Fibroblast of skin of left quadriceps (primary cell): ENCODE results near the gene ZC3H7B.
"Not testable (repeated sequence)": the region's sequence is repeated elsewhere in the genome, so short reads cannot be mapped to it uniquely, and the experiment has no call there.

Experiments
- DNase-seq, 2 experiments: peaks; one replicate each; pipeline ENCODE4 v3.0.0-alpha.2; 2013; ENCODE audit warnings: low read depth in 2 of 2

Gene ZC3H7B

DNA sequence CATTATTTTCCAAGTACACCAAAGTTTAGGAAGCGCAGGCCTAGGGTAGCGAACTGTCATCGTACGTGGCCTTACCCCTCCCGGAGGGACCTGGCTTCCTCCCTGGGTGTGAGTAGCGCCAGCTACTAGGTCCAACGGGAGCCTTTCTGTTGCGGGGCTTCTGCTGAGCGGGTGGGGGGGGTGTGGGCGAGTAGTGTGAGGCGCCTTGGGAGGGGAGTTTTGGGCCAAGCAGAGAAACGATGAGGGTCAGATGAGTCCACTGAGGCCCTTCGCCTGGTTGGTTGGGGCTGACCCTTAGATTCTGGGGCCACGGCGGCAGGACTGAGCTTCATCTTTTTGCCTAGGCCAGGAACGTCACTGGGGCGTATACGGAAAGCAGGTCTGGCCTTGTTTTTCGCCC lies 81.3 kb downstream of the ZC3H7B start:
- no peak for DNase-seq

DNA sequence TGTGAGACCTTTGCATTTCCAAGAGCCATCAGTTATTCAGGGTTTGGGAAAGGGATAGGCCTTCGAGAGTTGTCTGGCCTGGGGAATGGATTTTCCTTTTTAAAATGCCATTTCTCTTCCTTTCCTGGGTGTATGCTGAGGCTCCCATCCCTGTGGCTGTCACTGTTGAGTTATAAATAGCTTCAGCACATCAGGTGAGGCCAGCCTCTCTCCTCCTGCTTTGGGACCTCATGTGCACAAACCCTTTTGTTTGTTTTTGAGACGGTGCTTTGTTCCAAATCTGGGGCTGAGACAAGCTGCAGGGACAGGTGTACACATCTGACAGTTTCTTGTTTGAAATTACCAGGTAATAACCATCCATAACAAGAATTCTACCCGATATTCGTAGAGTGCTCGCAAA lies 81.8 kb downstream of the ZC3H7B start:
- DNase-seq = no peak

- DNase-seq = no peak
These were observed 82.8 kb downstream of the ZC3H7B start for GRCh38 chr22:41384128-41384527.

GRCh38 chr22:41387341-41387740 lies 86.0 kb downstream of the ZC3H7B start:
- no peak for DNase-seq

DNA sequence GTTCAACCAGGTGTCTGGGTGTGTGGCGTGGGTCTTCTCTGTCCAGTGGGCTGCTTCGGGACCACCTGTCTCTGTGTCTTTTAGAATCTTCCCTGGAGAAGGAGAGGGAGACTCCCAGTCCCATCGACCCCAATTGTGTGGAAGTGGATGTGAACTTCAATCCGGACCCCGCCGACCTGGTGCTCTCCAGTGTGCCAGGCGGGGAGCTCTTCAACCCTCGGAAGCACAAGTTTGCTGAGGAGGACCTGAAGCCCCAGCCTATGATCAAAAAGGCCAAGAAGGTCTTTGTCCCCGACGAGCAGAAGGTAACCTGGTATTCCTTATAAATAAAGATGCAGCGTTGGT lies 92.7 kb downstream of the ZC3H7B start:
- DNase-seq = no peak

DNA sequence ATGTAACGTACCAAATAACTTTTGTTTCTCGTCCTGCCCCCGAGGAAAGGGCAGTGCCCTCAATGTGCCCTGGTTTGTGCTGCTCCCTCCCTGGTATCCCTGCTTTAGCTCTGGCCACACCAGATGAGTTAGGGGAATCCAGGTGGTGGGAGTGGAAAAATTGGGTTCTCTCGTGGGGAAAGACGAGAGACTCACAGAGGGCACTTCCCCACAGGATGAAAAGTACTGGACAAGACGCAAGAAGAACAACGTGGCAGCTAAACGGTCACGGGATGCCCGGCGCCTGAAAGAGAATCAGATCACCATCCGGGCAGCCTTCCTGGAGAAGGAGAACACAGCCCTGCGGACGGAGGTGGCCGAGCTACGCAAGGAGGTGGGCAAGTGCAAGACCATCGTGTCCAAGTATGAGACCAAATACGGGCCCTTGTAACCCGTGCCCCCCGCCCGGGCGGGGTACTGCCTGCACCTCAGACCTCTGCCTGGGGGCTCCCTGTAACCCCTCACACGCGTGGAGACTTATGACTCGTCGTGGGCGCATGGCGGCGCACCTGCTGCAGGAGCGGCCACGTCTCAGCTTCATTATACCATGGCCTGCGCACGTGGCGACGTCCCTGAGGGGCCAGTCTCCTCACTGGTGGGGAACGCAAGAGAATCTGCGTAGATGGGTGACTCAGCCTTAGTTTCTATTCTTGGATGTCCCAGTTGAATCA lies 94.4 kb downstream of the ZC3H7B start:
- no peak for DNase-seq

- no peak for DNase-seq
These were observed 96.0 kb downstream of the ZC3H7B start for GRCh38 chr22:41397143-41397811.

DNA sequence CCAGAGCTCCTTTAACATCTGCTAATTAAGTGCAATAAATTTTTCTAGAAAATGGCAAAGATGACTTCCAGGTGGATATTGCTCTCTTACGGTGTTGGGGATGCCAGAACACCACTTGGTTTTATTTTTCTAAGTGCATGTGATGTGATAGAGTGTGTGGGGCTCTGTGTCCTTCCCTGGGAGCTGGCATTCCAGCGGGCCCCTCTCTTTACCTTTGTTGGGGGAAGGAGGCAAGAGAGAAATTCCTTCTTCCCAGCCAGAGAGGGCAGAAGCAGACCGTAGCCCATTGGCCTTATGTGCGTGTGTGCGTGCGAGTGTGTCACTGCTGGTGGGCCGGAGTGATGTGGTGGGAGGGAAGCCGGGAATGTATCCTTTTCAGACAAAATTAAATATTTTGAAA lies 97.6 kb downstream of the ZC3H7B start:
- DNase-seq = no peak

GRCh38 chr22:41401781-41402648 lies 100.7 kb downstream of the ZC3H7B start:
- DNase-seq = peak; percentile 71 to 73

- not testable (repeated sequence) for DNase-seq
These were observed 101.5 kb downstream of the ZC3H7B start for GRCh38 chr22:41402851-41403250.

DNA sequence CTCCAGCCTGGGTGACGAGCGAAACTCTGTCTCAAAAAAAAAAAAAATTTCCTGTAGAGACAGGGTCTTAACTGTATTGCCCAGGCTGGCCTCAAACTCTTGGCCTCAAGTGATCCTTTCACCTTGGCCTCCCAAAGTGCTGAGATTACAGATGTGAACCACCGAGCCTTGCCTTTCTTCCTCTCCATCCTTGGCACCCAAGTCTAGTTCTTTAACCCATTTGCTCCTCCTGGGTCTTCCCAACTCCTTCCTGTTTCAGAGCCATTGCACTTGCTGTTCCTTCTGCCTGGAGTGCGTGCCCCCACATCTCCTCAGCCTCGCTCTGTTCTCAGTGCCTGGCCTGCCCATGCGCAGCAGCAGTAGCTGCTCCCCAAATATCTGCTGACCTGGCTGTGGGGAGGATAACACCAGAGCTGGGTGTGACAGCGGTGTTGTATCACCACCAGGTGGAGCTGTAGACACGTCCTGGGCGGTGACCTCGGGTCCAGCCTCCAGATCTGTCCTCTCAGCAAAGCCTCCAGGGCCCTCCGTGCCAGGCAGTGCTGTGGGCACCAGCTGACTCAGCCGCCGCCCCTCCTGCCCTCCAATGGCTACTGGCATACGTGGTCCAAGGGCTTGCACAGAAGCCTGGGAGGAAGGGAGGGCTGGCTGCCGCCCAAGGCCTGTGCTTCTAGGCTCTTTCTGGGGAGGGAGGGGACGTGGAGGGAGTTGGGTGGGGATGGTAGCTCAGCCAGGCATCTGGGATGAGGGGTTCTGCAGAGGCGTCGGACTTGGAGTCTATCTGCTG lies 102.4 kb downstream of the ZC3H7B start:
- peak; percentile 46 to 55 for DNase-seq

DNA sequence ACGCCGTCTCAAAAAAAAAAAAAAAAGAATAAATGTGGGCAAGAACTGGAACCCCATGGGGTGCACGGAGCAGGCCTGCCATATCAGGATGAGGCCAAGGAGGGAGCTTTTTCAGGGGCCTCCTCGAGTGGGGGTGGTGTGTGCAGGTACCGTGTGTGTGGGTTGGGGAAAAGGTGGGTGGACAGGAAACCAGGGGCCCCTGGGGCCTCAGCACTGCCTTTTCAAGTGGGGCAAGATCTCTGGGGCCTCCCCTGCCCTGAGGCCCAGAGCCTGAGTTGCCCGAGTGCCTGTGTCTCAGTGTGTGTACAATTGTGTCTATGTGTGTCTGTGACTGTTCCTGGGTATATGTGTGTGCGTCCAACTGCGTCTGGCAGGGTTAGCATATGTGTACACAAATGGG lies 104.3 kb downstream of the ZC3H7B start:
- DNase-seq = no peak

DNA sequence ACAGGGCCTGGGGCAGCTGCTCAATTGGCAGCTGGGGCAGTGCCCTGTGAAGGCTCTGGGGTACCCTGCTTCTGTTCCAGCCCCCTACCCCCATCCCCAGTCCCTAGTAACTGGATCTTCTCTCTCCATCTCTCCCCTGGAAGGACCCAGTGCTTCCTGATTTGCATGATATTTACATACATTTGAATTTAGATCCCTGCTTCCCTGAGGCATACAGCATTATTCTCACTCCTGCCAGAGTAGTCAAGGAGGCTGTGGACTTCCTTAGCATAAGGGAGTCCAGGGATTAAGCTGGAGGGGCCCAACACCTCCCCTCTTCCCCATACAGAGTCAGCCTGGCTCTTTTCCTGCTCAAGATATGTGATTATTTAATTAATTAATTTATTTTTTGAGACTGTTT lies 105.1 kb downstream of the ZC3H7B start:
- no peak for DNase-seq

DNA sequence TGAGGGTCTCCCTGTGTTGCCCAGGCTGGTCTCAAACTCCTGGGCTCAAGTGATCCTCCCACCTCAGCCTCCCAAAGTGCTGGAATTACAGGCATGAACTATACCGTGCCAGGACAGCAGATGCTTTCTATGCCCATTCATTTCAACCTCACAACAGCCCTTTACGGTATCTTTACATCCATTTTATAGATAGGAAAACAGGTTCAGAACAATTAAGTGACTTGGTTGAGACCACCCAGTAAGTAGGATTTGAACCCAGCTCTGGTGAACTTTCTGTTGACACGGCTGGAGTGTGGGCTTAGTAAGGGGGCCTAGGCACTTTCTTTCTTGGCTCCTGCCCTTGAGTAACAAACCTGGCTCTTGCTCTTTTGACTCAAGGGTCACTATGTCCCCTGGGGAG lies 106.1 kb downstream of the ZC3H7B start:
- no peak for DNase-seq

DNA sequence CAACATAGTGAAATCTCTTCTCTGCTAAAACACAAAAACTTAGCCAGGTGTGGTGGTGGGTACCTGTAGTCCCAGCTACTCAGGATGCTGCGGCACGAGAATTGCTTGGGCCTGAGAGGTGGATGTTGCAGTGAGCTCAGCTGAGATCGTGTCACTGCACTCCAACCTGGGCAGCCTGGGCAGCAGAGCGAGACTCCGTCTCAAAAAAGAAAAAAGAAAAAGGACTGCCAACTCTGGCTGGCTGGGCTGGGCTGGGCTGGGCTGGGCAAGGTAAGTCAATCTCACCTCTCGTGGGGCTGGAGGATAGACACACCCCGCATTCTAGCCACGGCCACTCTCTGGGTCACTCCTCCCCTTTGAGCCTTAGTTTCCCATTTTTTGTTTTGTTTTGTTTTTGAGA lies 107.3 kb downstream of the ZC3H7B start:
- DNase-seq = no peak
